Measurements from ENCODE around the gene PPM1D.
"Not testable (repeated sequence)": the region's sequence is repeated elsewhere in the genome, so short reads cannot be mapped to it uniquely, and the experiment has no call there.

Gene PPM1D

GRCh38 chr17:60665602-60666001 lies 65.6 kb downstream of the PPM1D start:
- no peaks in the 10 kb centered on the region for H3K27me3 ChIP-seq (ENCODE audit: insufficient read depth, low read length)
- 0 out of 2 replicates have a peak, but pooled peaks cover 4% of the 10 kb centered on the region for H3K36me3 ChIP-seq (ENCODE audit: insufficient read depth, low read length)
- H3K4me3 ChIP-seq (ENCODE audit: low read depth, low read length), result no peak overlapping the region
- no peak overlapping the region for H3K27ac ChIP-seq (ENCODE audit: low read depth, low read length)
- no peaks in the 10 kb centered on the region for H3K4me1 ChIP-seq (ENCODE audit: control insufficient read depth, insufficient read depth, low read length, unreplicated experiment)
- H3K79me2 ChIP-seq (ENCODE audit: control insufficient read depth, insufficient read depth, low read length, unreplicated experiment), result no peaks in the 10 kb centered on the region
- no peak overlapping the region for H2AFZ ChIP-seq (ENCODE audit: low read length, unreplicated experiment)

GRCh38 chr17:60668741-60669140 lies 68.7 kb downstream of the PPM1D start:
- not testable (repeated sequence) for H3K79me2 ChIP-seq (ENCODE audit: control insufficient read depth, insufficient read depth, low read length, unreplicated experiment); H3K4me1 ChIP-seq (ENCODE audit: control insufficient read depth, insufficient read depth, low read length, unreplicated experiment); H3K36me3 ChIP-seq (ENCODE audit: insufficient read depth, low read length); H3K27me3 ChIP-seq (ENCODE audit: insufficient read depth, low read length); H3K27ac ChIP-seq (ENCODE audit: low read depth, low read length); H3K4me3 ChIP-seq (ENCODE audit: low read depth, low read length); H2AFZ ChIP-seq (ENCODE audit: low read length, unreplicated experiment)

- no peak overlapping the region for H3K27ac ChIP-seq (ENCODE audit: low read depth, low read length)
- no peaks in the 10 kb centered on the region for H3K27me3 ChIP-seq (ENCODE audit: insufficient read depth, low read length)
- H3K79me2 ChIP-seq (ENCODE audit: control insufficient read depth, insufficient read depth, low read length, unreplicated experiment), result no peaks in the 10 kb centered on the region
- no peak overlapping the region for H3K4me3 ChIP-seq (ENCODE audit: low read depth, low read length)
- no peaks in the 10 kb centered on the region for H3K4me1 ChIP-seq (ENCODE audit: control insufficient read depth, insufficient read depth, low read length, unreplicated experiment)
- no peaks in the 10 kb centered on the region for H3K36me3 ChIP-seq (ENCODE audit: insufficient read depth, low read length)
- no peak overlapping the region for H2AFZ ChIP-seq (ENCODE audit: low read length, unreplicated experiment)
Measured at GRCh38 chr17:60671482-60671881, 71.5 kb downstream of the PPM1D start.

GRCh38 chr17:60674637-60675036 lies 74.6 kb downstream of the PPM1D start:
- H3K79me2 ChIP-seq (ENCODE audit: control insufficient read depth, insufficient read depth, low read length, unreplicated experiment); H3K4me3 ChIP-seq (ENCODE audit: low read depth, low read length); H3K4me1 ChIP-seq (ENCODE audit: control insufficient read depth, insufficient read depth, low read length, unreplicated experiment); H3K27ac ChIP-seq (ENCODE audit: low read depth, low read length); H3K36me3 ChIP-seq (ENCODE audit: insufficient read depth, low read length); H3K27me3 ChIP-seq (ENCODE audit: insufficient read depth, low read length); H2AFZ ChIP-seq (ENCODE audit: low read length, unreplicated experiment): not testable (repeated sequence)

GRCh38 chr17:60675997-60676396 lies 76.0 kb downstream of the PPM1D start:
- no peaks in the 10 kb centered on the region for H3K27me3 ChIP-seq (ENCODE audit: insufficient read depth, low read length)
- H3K4me1 ChIP-seq (ENCODE audit: control insufficient read depth, insufficient read depth, low read length, unreplicated experiment), result peaks cover 6% of the 10 kb centered on the region
- no peak overlapping the region for H2AFZ ChIP-seq (ENCODE audit: low read length, unreplicated experiment)
- no peak overlapping the region for H3K4me3 ChIP-seq (ENCODE audit: low read depth, low read length)
- no peak overlapping the region for H3K27ac ChIP-seq (ENCODE audit: low read depth, low read length)
- no peaks in the 10 kb centered on the region for H3K79me2 ChIP-seq (ENCODE audit: control insufficient read depth, insufficient read depth, low read length, unreplicated experiment)
- no peaks in the 10 kb centered on the region for H3K36me3 ChIP-seq (ENCODE audit: insufficient read depth, low read length)

GRCh38 chr17:60676758-60677307 lies 76.8 kb downstream of the PPM1D start:
- H2AFZ ChIP-seq (ENCODE audit: low read length, unreplicated experiment), result peak overlapping the region; percentile 88
- 0 out of 2 replicates have a peak overlapping the region, but pooled peaks have one; percentile 16 for H3K27ac ChIP-seq (ENCODE audit: low read depth, low read length)

GRCh38 chr17:60677308-60678117 lies 77.5 kb downstream of the PPM1D start, which contains the start of gene BCAS3:
BCAS3 (plus strand) TSS chr17:60677851.
- H3K4me3 ChIP-seq (ENCODE audit: low read depth, low read length), result peak within 1 kb of the TSS; percentile 82
- peaks cover 6% of the 10 kb centered on the region for H3K4me1 ChIP-seq (ENCODE audit: control insufficient read depth, insufficient read depth, low read length, unreplicated experiment)
- 0 out of 2 replicates have a peak within 1 kb of the TSS, but pooled peaks have one; percentile 16 for H3K27ac ChIP-seq (ENCODE audit: low read depth, low read length)
- H3K36me3 ChIP-seq (ENCODE audit: insufficient read depth, low read length), result no peaks in the 10 kb centered on the region
- H3K79me2 ChIP-seq (ENCODE audit: control insufficient read depth, insufficient read depth, low read length, unreplicated experiment), result no peaks in the 10 kb centered on the region
- no peaks in the 10 kb centered on the region for H3K27me3 ChIP-seq (ENCODE audit: insufficient read depth, low read length)
- peak within 1 kb of the TSS; percentile 88 for H2AFZ ChIP-seq (ENCODE audit: low read length, unreplicated experiment)

More at GRCh38 chr17:60676758-60677307, 76.8 kb downstream of the PPM1D start:
- Histone ChIP-seq H3K27me3 (ENCODE audit: insufficient read depth, low read length) (no peaks in the 10 kb centered on the region), H3K4me3 (ENCODE audit: low read depth, low read length) (peak overlapping the region; percentile 82), H3K4me1 (ENCODE audit: control insufficient read depth, insufficient read depth, low read length, unreplicated experiment) (peaks cover 6% of the 10 kb centered on the region), H3K79me2 (ENCODE audit: control insufficient read depth, insufficient read depth, low read length, unreplicated experiment) (no peaks in the 10 kb centered on the region), H3K36me3 (ENCODE audit: insufficient read depth, low read length) (no peaks in the 10 kb centered on the region)

- no peaks in the 10 kb centered on the region for H3K79me2 ChIP-seq (ENCODE audit: control insufficient read depth, insufficient read depth, low read length, unreplicated experiment)
- peak overlapping the region; percentile 68 for H2AFZ ChIP-seq (ENCODE audit: low read length, unreplicated experiment)
- no peak overlapping the region for H3K27ac ChIP-seq (ENCODE audit: low read depth, low read length)
- no peaks in the 10 kb centered on the region for H3K27me3 ChIP-seq (ENCODE audit: insufficient read depth, low read length)
- peak overlapping the region; percentile 82 for H3K4me3 ChIP-seq (ENCODE audit: low read depth, low read length)
- peaks cover 8% of the 10 kb centered on the region for H3K4me1 ChIP-seq (ENCODE audit: control insufficient read depth, insufficient read depth, low read length, unreplicated experiment)
- no peaks in the 10 kb centered on the region for H3K36me3 ChIP-seq (ENCODE audit: insufficient read depth, low read length)
Measured at GRCh38 chr17:60678118-60678444, 78.1 kb downstream of the PPM1D start.

GRCh38 chr17:60679287-60679686 lies 79.3 kb downstream of the PPM1D start:
- Histone ChIP-seq H3K4me1 (ENCODE audit: control insufficient read depth, insufficient read depth, low read length, unreplicated experiment) (peaks cover 11% of the 10 kb centered on the region), H3K27me3 (ENCODE audit: insufficient read depth, low read length) (no peaks in the 10 kb centered on the region), H3K27ac (ENCODE audit: low read depth, low read length) (no peak overlapping the region), H3K79me2 (ENCODE audit: control insufficient read depth, insufficient read depth, low read length, unreplicated experiment) (no peaks in the 10 kb centered on the region), H3K36me3 (ENCODE audit: insufficient read depth, low read length) (no peaks in the 10 kb centered on the region), H3K4me3 (ENCODE audit: low read depth, low read length) (no peak overlapping the region), H2AFZ (ENCODE audit: low read length, unreplicated experiment) (no peak overlapping the region)

- Histone ChIP-seq H3K4me3 (ENCODE audit: low read depth, low read length) (no peak overlapping the region), H3K36me3 (ENCODE audit: insufficient read depth, low read length) (0 out of 2 replicates have a peak, but pooled peaks cover 2% of the 10 kb centered on the region), H3K27ac (ENCODE audit: low read depth, low read length) (no peak overlapping the region), H3K79me2 (ENCODE audit: control insufficient read depth, insufficient read depth, low read length, unreplicated experiment) (no peaks in the 10 kb centered on the region), H3K4me1 (ENCODE audit: control insufficient read depth, insufficient read depth, low read length, unreplicated experiment) (peaks cover 11% of the 10 kb centered on the region), H2AFZ (ENCODE audit: low read length, unreplicated experiment) (no peak overlapping the region), H3K27me3 (ENCODE audit: insufficient read depth, low read length) (no peaks in the 10 kb centered on the region)
Measured at GRCh38 chr17:60680754-60681153, 80.8 kb downstream of the PPM1D start.

- Histone ChIP-seq H3K79me2 (ENCODE audit: control insufficient read depth, insufficient read depth, low read length, unreplicated experiment) (no peaks in the 10 kb centered on the region), H3K4me1 (ENCODE audit: control insufficient read depth, insufficient read depth, low read length, unreplicated experiment) (peaks cover 4% of the 10 kb centered on the region), H3K27ac (ENCODE audit: low read depth, low read length) (no peak overlapping the region), H2AFZ (ENCODE audit: low read length, unreplicated experiment) (no peak overlapping the region), H3K36me3 (ENCODE audit: insufficient read depth, low read length) (peaks cover 7% of the 10 kb centered on the region; the same call in 1 of the 2 replicates), H3K4me3 (ENCODE audit: low read depth, low read length) (no peak overlapping the region), H3K27me3 (ENCODE audit: insufficient read depth, low read length) (no peaks in the 10 kb centered on the region)
Measured at GRCh38 chr17:60685437-60685836, 85.4 kb downstream of the PPM1D start.

Data from ACC112 (cell line).